GM06990 (cell line): ENCODE data around the gene MAPKBP1.

Experiments used
- DNase-seq: peaks from one replicate; pipeline ENCODE4 v3.0.0-alpha.2; 2011; ENCODE audit not compliant: insufficient read length; ENCODE audit errors: extremely low read depth
- H3K27me3 ChIP-seq: replicated peaks from 2 replicates; pipeline ENCODE4 v1.6.0; 2011; ENCODE audit warnings: low read length; ENCODE audit not compliant: control insufficient read depth, insufficient read depth
- H3K36me3 ChIP-seq: 2 replicates; pipeline ENCODE4 v1.5.1; 2011; ENCODE audit warnings: low read length; ENCODE audit not compliant: control insufficient read depth, insufficient read depth
- H3K4me3 ChIP-seq: replicated peaks from 2 replicates; pipeline ENCODE4 v1.5.1; 2011; ENCODE audit warnings: low read depth, mild to moderate bottlenecking, control low read depth, low read length
- CTCF ChIP-seq: IDR thresholded peaks from 2 replicates; pipeline ENCODE4 v1.5.1; 2011; ENCODE audit warnings: low read length, control low read depth, mild to moderate bottlenecking, inconsistent platforms; ENCODE audit not compliant: insufficient read depth, poor library complexity, severe bottlenecking

Gene MAPKBP1

GRCh38 chr15:41865490-41866055 is 91.3 kb downstream of the MAPKBP1 start:
- H3K4me3 ChIP-seq = no peak overlapping the region
- DNase-seq = no peak
- no peak for TF ChIP-seq CTCF
- H3K36me3 ChIP-seq = no peaks in the 10 kb centered on the region
- no peaks in the 10 kb centered on the region; the same call in 1 of the 2 replicates for H3K27me3 ChIP-seq

- Histone ChIP-seq H3K36me3 (no peaks in the 10 kb centered on the region), H3K27me3 (no peaks in the 10 kb centered on the region; the same call in 1 of the 2 replicates), H3K4me3 (no peak overlapping the region)
- TF ChIP-seq CTCF = no peak
- DNase-seq = no peak
These were observed 92.0 kb downstream of the MAPKBP1 start for GRCh38 chr15:41866263-41866703.

GRCh38 chr15:41866872-41867579 is 92.7 kb downstream of the MAPKBP1 start:
- no peak overlapping the region for H3K4me3 ChIP-seq
- DNase-seq = no peak
- no peaks in the 10 kb centered on the region; the same call in 1 of the 2 replicates for H3K27me3 ChIP-seq
- no peaks in the 10 kb centered on the region for H3K36me3 ChIP-seq
- no peak for TF ChIP-seq CTCF

DNA sequence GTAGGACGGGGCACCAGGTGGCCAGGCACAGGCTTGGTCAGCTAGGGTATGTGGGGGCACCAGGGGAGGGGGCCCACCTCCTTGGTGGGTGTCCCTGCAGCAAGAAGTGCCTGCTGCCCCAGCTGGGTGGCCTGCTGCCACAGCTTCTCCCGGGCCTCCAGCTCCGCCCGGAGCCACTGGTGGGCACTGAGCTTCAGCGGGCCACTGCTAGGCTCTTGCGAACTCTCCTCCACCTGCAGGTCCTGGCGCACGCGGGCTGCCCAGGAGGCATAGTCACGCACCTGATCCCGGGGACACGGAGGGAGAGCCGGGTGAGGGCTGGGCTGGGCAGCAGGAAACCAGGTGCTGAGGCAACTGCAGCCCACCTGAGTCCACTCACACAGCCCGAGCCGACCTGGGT is 94.0 kb downstream of the MAPKBP1 start:
- H3K4me3 ChIP-seq = no peak overlapping the region
- no peak for TF ChIP-seq CTCF
- no peaks in the 10 kb centered on the region; the same call in 1 of the 2 replicates for H3K27me3 ChIP-seq
- no peak for DNase-seq
- H3K36me3 ChIP-seq = no peaks in the 10 kb centered on the region

DNA sequence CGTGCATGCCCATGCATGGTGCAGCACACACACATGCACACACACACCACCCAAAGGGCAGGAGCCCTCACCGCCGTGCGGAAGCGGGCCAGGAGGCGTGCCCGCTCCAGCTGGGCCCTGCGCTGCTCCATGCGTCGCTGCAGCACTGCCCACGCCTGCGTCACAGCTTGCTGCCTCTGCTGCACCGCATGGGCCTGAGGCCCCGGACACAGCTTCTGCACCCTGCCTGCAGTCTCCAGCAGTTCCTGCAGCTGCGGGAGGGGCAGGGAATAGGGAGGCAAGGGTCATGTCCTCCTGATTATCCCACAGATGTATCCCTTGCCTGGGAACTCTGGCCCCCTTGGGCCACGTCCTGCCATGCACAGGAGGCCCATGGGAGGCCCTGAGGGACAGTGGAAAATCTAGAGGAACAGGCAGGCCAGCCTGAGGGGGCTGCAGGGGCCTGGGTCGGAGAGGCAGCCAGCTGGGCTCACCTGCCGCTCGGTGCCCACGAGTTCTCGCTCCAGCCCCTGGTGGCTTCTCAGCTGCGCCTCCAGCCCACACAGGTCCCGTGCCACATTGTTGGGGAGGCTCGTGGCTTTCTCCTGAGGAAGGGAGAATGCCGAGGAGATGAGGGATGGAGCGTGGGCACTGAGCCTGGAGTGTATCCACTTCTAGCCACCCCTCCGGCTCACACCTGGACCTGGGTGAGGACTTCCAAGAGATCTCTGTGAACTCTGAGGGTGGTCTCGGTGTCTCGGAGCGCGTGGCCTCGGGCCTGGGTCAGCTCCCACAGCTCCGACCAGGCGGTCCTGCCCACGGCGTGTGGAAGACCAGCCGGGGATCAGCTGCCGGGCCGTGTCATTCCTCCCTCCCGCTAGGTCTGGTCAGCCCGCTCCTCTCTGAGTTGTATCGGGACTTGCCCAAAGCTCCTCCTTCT is 95.7 kb downstream of the MAPKBP1 start:
- Histone ChIP-seq H3K27me3 (no peaks in the 10 kb centered on the region; the same call in 1 of the 2 replicates), H3K4me3 (no peak overlapping the region), H3K36me3 (no peaks in the 10 kb centered on the region)
- DNase-seq = no peak
- TF ChIP-seq CTCF = no peak
